Trophoblast cell (in vitro differentiated cells and primary cell): ENCODE measurements around the gene NR1H4.

Experiments used
- DNase-seq, 2 donors: peaks; one replicate each; pipeline ENCODE4 v3.0.0-alpha.2; 2016
- H2AFZ ChIP-seq: 2 replicates; pipeline ENCODE4 v1.6.1; 2013; ENCODE audit warnings: low read length, moderate library complexity, mild to moderate bottlenecking; ENCODE audit not compliant: insufficient read depth, poor library complexity
- H2AK5ac ChIP-seq: 2 replicates; pipeline ENCODE4 v1.6.1; 2013; ENCODE audit warnings: mild to moderate bottlenecking, low read length
- H2BK120ac ChIP-seq: 2 replicates; pipeline ENCODE4 v1.6.1; 2013; ENCODE audit warnings: low read length, mild to moderate bottlenecking, moderate library complexity; ENCODE audit not compliant: insufficient read depth, poor library complexity
- H2BK12ac ChIP-seq: 2 replicates; pipeline ENCODE4 v1.6.1; 2013; ENCODE audit warnings: mild to moderate bottlenecking, low read length, moderate library complexity
- H2BK5ac ChIP-seq: 2 replicates; pipeline ENCODE4 v1.6.1; 2013; ENCODE audit warnings: low read length, low read depth, moderate library complexity, mild to moderate bottlenecking; ENCODE audit not compliant: poor library complexity
- H3K14ac ChIP-seq: 2 replicates; pipeline ENCODE4 v1.6.1; 2013; ENCODE audit warnings: mild to moderate bottlenecking, low read length
- H3K18ac ChIP-seq: 2 replicates; pipeline ENCODE4 v1.6.1; 2013; ENCODE audit warnings: mild to moderate bottlenecking, low read length
- H3K23ac ChIP-seq: 2 replicates; pipeline ENCODE4 v1.6.1; 2013; ENCODE audit warnings: low read length
- H3K27ac ChIP-seq: 2 replicates; pipeline ENCODE4 v1.5.1; 2013; ENCODE audit warnings: low read depth, mild to moderate bottlenecking, inconsistent platforms, low read length, moderate library complexity
- H3K27me3 ChIP-seq: 2 replicates; pipeline ENCODE4 v1.6.1; 2013; ENCODE audit warnings: inconsistent platforms, mild to moderate bottlenecking, low read length, moderate library complexity; ENCODE audit not compliant: insufficient read depth
- H3K36me3 ChIP-seq, 2 experiments: 1 replicate in 1 of 2; 2 replicates in 1 of 2; pipeline ENCODE4 v1.6.1; 2013; ENCODE audit warnings: low read length in 2 of 2, mild to moderate bottlenecking in 2 of 2, moderate library complexity in 1 of 2; ENCODE audit not compliant: insufficient read depth in 2 of 2, control insufficient read depth in 1 of 2
- H3K4ac ChIP-seq: 2 replicates; pipeline ENCODE4 v1.6.1; 2013; ENCODE audit warnings: low read depth, mild to moderate bottlenecking, low read length, moderate library complexity
- H3K4me1 ChIP-seq, 2 experiments: 1 replicate in 1 of 2; 2 replicates in 1 of 2; pipeline ENCODE4 v1.6.1; 2013; ENCODE audit warnings: low read length in 2 of 2, mild to moderate bottlenecking in 2 of 2, moderate library complexity in 1 of 2; ENCODE audit not compliant: insufficient read depth in 2 of 2, control insufficient read depth in 1 of 2
- H3K4me2 ChIP-seq: 2 replicates; pipeline ENCODE4 v1.6.1; 2013; ENCODE audit warnings: inconsistent platforms, mild to moderate bottlenecking, low read length, moderate library complexity
- H3K4me3 ChIP-seq: 2 replicates; pipeline ENCODE4 v1.5.1; 2013; ENCODE audit warnings: mild to moderate bottlenecking, low read depth, low read length, inconsistent platforms
- H3K79me1 ChIP-seq: one replicate; pipeline ENCODE4 v1.6.1; 2013; ENCODE audit warnings: low read length
- H3K79me2 ChIP-seq: 2 replicates; pipeline ENCODE4 v1.6.1; 2013; ENCODE audit warnings: low read length, mild to moderate bottlenecking; ENCODE audit not compliant: control insufficient read depth, insufficient read depth, poor library complexity
- H3K9ac ChIP-seq: 2 replicates; pipeline ENCODE4 v1.6.1; 2013; ENCODE audit warnings: mild to moderate bottlenecking, low read length
- H3K9me3 ChIP-seq: 2 replicates; pipeline ENCODE4 v1.6.1; 2013; ENCODE audit warnings: low read depth, mild to moderate bottlenecking, control low read depth, inconsistent platforms, low read length; ENCODE audit not compliant: insufficient read depth
- H4K12ac ChIP-seq: 2 replicates; pipeline ENCODE4 v1.6.1; 2013; ENCODE audit warnings: low read depth, mild to moderate bottlenecking, low read length, moderate library complexity
- H4K8ac ChIP-seq: 2 replicates; pipeline ENCODE4 v1.6.1; 2013; ENCODE audit warnings: low read depth, mild to moderate bottlenecking, low read length, moderate library complexity
- H4K91ac ChIP-seq: one replicate; pipeline ENCODE4 v1.6.1; 2013; ENCODE audit warnings: low read depth, mild to moderate bottlenecking, low read length, moderate library complexity
- WGBS: extraction: QIAGEN DNeasy Blood & Tissue Kit; methylation state at CpG from one replicate; pipeline ENCODE4 v1.1.7; 2013; ENCODE audit warnings: missing lambda C conversion rate; ENCODE audit not compliant: insufficient read length, insufficient coverage; ENCODE audit errors: extremely low coverage; 5-methylcytosine and 5-hydroxymethylcytosine counted together

The NR1H4 gene

GRCh38 chr12:100484183-100484886 lies 10.7 kb downstream of the NR1H4 start:
- H3K9me3 ChIP-seq, result no peaks in the 10 kb centered on the region
- H3K9ac ChIP-seq, result no peak overlapping the region
- no peaks in the 10 kb centered on the region for H3K79me2 ChIP-seq
- H3K27me3 ChIP-seq, result no peaks in the 10 kb centered on the region
- no peak overlapping the region for H4K8ac ChIP-seq
- no peak overlapping the region for H3K27ac ChIP-seq
- no peak overlapping the region for H2AFZ ChIP-seq
- no CpG with 5 or more reads among the region's 6 CpGs for whole genome bisulfite sequencing
- H3K4me1 ChIP-seq, result no peaks in the 10 kb centered on the region
- no peaks in the 10 kb centered on the region for H3K79me1 ChIP-seq
- H3K4me2 ChIP-seq, result no peak overlapping the region
- H4K12ac ChIP-seq, result no peak overlapping the region
- no peak overlapping the region for H3K4me3 ChIP-seq
- H2BK5ac ChIP-seq, result no peak overlapping the region
- H2BK120ac ChIP-seq, result no peak overlapping the region
- no peak overlapping the region for H3K14ac ChIP-seq
- H2AK5ac ChIP-seq, result no peak overlapping the region
- H2BK12ac ChIP-seq, result no peak overlapping the region
- DNase-seq, result no peak
- no peak overlapping the region for H3K4ac ChIP-seq
- H3K36me3 ChIP-seq, result no peaks in the 10 kb centered on the region
- no peak overlapping the region for H3K18ac ChIP-seq
- no peak overlapping the region for H3K23ac ChIP-seq
- H4K91ac ChIP-seq, result no peak overlapping the region

- no peak overlapping the region for H4K91ac ChIP-seq
- no peak overlapping the region for H3K14ac ChIP-seq
- no peak overlapping the region for H2BK120ac ChIP-seq
- H3K79me1 ChIP-seq, result no peaks in the 10 kb centered on the region
- H3K79me2 ChIP-seq, result no peaks in the 10 kb centered on the region
- H2BK5ac ChIP-seq, result no peak overlapping the region
- H3K27ac ChIP-seq, result no peak overlapping the region
- no peak overlapping the region for H2AK5ac ChIP-seq
- H2AFZ ChIP-seq, result no peak overlapping the region
- no peaks in the 10 kb centered on the region for H3K27me3 ChIP-seq
- no peaks in the 10 kb centered on the region for H3K4me1 ChIP-seq
- H3K36me3 ChIP-seq, result no peaks in the 10 kb centered on the region
- no peak overlapping the region for H3K4ac ChIP-seq
- H3K4me3 ChIP-seq, result no peak overlapping the region
- H3K23ac ChIP-seq, result no peak overlapping the region
- H2BK12ac ChIP-seq, result no peak overlapping the region
- no peak overlapping the region for H3K4me2 ChIP-seq
- no peak overlapping the region for H3K18ac ChIP-seq
- no peak overlapping the region for H4K12ac ChIP-seq
- H4K8ac ChIP-seq, result no peak overlapping the region
- no peak overlapping the region for H3K9ac ChIP-seq
- no peak for DNase-seq
- H3K9me3 ChIP-seq, result no peaks in the 10 kb centered on the region
These were observed 11.3 kb downstream of the NR1H4 start for GRCh38 chr12:100484891-100485471.

- Histone ChIP-seq H2AFZ (no peak overlapping the region), H3K4me3 (no peak overlapping the region), H3K79me2 (no peaks in the 10 kb centered on the region), H2BK5ac (no peak overlapping the region), H3K18ac (no peak overlapping the region), H3K79me1 (no peaks in the 10 kb centered on the region), H3K4me2 (no peak overlapping the region), H3K4ac (no peak overlapping the region), H3K27me3 (no peaks in the 10 kb centered on the region), H2BK120ac (no peak overlapping the region), H4K8ac (no peak overlapping the region), H3K9ac (no peak overlapping the region), H3K23ac (no peak overlapping the region), H2BK12ac (no peak overlapping the region), H3K14ac (no peak overlapping the region), H3K27ac (no peak overlapping the region), H2AK5ac (no peak overlapping the region), H3K36me3 (no peaks in the 10 kb centered on the region), H4K12ac (no peak overlapping the region), H3K9me3 (no peaks in the 10 kb centered on the region), H3K4me1 (no peaks in the 10 kb centered on the region), H4K91ac (no peak overlapping the region)
- no CpG with 5 or more reads among the region's 5 CpGs for WGBS
- no peak for DNase-seq
These were observed 12.3 kb downstream of the NR1H4 start for GRCh38 chr12:100485983-100486382.

- Histone ChIP-seq H3K9ac (no peak overlapping the region), H3K4me2 (no peak overlapping the region), H2BK5ac (no peak overlapping the region), H3K36me3 (no peaks in the 10 kb centered on the region), H3K27me3 (no peaks in the 10 kb centered on the region), H3K79me1 (no peaks in the 10 kb centered on the region), H3K27ac (no peak overlapping the region), H4K8ac (no peak overlapping the region), H4K12ac (no peak overlapping the region), H2AK5ac (no peak overlapping the region), H3K14ac (no peak overlapping the region), H2BK120ac (no peak overlapping the region), H3K23ac (no peak overlapping the region), H2BK12ac (no peak overlapping the region), H3K9me3 (no peaks in the 10 kb centered on the region), H3K18ac (no peak overlapping the region), H4K91ac (no peak overlapping the region), H3K4me3 (no peak overlapping the region), H3K4ac (no peak overlapping the region), H3K4me1 (no peaks in the 10 kb centered on the region), H2AFZ (no peak overlapping the region), H3K79me2 (no peaks in the 10 kb centered on the region)
- WGBS, result no CpG with 5 or more reads among the region's 3 CpGs
- no peak for DNase-seq
These were observed 15.7 kb downstream of the NR1H4 start for GRCh38 chr12:100489251-100489820.
